Naive thymus-derived CD4-positive, alpha-beta T cell (primary cell): ENCODE measurements around the gene TTC21A. TPM values are rescaled to one million over a fixed set of nuclear protein-coding genes. Genes with fewer than 3 reads are reported as not detected.

ENCODE experiments used
- ATAC-seq: fragments of 150-1000 bp; cut with Tn5 transposase; 2 replicates; pipeline ENCODE4 v1.10.0; 2021; ENCODE audit warnings: mild to moderate bottlenecking, moderate library complexity
- CTCF ChIA-PET: fragments of 350-600 bp; sonication (Branson Sonifier 250); formaldehyde crosslinking; loops from one replicate; lab custom pipeline; 2021; ENCODE audit warnings: antibody characterized with exemption; lab: Charles Lee
- POLR2A ChIA-PET: fragments of 350-600 bp; sonication (Branson Sonifier 250); formaldehyde crosslinking; loops from one replicate; lab custom pipeline; 2021; ENCODE audit warnings: antibody characterized with exemption, inconsistent platforms; lab: Charles Lee
- DNase-seq, 9 donors: peaks; one replicate each; pipeline versions ENCODE4 v3.0.0 to v3.0.0-alpha.2; 2020 to 2022; ENCODE audit warnings: mixed read lengths in 1 of 9
- H3K27ac ChIP-seq: one replicate; pipeline ENCODE4 v1.7.0; 2013; ENCODE audit warnings: mild to moderate bottlenecking, low read depth, low read length, moderate library complexity
- H3K27me3 ChIP-seq, 2 donors: one replicate each; pipeline ENCODE4 v1.7.0; 2013; ENCODE audit warnings: low read length in 2 of 2, mild to moderate bottlenecking in 2 of 2, moderate library complexity in 2 of 2; ENCODE audit not compliant: control insufficient read depth in 2 of 2, insufficient read depth in 2 of 2
- H3K36me3 ChIP-seq, 3 experiments: 1 replicate in 2 of 3; 2 replicates in 1 of 3; pipeline ENCODE4 v1.7.0; 2013; ENCODE audit warnings: low read length in 3 of 3, mild to moderate bottlenecking in 3 of 3, moderate library complexity in 1 of 3; ENCODE audit not compliant: insufficient read depth in 3 of 3, control insufficient read depth in 2 of 3
- H3K4me1 ChIP-seq, 2 donors: one replicate each; pipeline ENCODE4 v1.7.0; 2013; ENCODE audit warnings: low read length in 2 of 2, mild to moderate bottlenecking in 2 of 2, moderate library complexity in 1 of 2; ENCODE audit not compliant: control insufficient read depth in 2 of 2, insufficient read depth in 2 of 2
- H3K4me3 ChIP-seq: 2 replicates; pipeline ENCODE4 v1.7.0; 2013; ENCODE audit warnings: mild to moderate bottlenecking, low read length
- H3K9me3 ChIP-seq, 3 experiments: 1 replicate in 2 of 3; 2 replicates in 1 of 3; pipeline ENCODE4 v1.7.0; 2013; ENCODE audit warnings: low read length in 3 of 3; ENCODE audit not compliant: control insufficient read depth in 2 of 3
- H3K27ac Mint-ChIP-seq, 9 donors: one replicate each; pipeline ENCODE4 v1.8.0; 2020 to 2022; ENCODE audit warnings: mixed read lengths in 9 of 9, mild to moderate bottlenecking in 8 of 9, moderate library complexity in 5 of 9, inconsistent platforms in 2 of 9
- H3K27me3 Mint-ChIP-seq, 5 donors: one replicate each; pipeline ENCODE4 v1.8.0; 2021 to 2022; ENCODE audit warnings: mixed read lengths in 5 of 5, mild to moderate bottlenecking in 1 of 5
- H3K36me3 Mint-ChIP-seq, 5 donors: one replicate each; pipeline ENCODE4 v1.8.0; 2020 to 2022; ENCODE audit warnings: mixed read lengths in 5 of 5, mild to moderate bottlenecking in 3 of 5, inconsistent platforms in 1 of 5
- H3K4me1 Mint-ChIP-seq, 7 donors: one replicate each; pipeline ENCODE4 v1.8.0; 2020 to 2022; ENCODE audit warnings: mixed read lengths in 7 of 7, mild to moderate bottlenecking in 3 of 7, inconsistent platforms in 1 of 7
- H3K4me3 Mint-ChIP-seq, 10 donors: one replicate each; pipeline ENCODE4 v1.8.0; 2020 to 2022; ENCODE audit warnings: mild to moderate bottlenecking in 10 of 10, mixed read lengths in 10 of 10, moderate library complexity in 6 of 10, inconsistent platforms in 2 of 10
- H3K9me3 Mint-ChIP-seq, 11 donors: one replicate each; pipeline ENCODE4 v1.8.0; 2020 to 2022; ENCODE audit warnings: mixed read lengths in 11 of 11, mild to moderate bottlenecking in 4 of 11, inconsistent platforms in 1 of 11, moderate library complexity in 1 of 11
- intact Hi-C, 2 donors: fragments of 100-400 bp; cut with micrococcal nuclease; formaldehyde crosslinking; loops; one replicate each; pipeline ENCODE4 v1.15.1; 2023
- polyA plus RNA-seq, 2 donors: library from polyadenylated mRNA; unstranded; fragments of 300-500 nt; fragmentation: Illumina TruSeq; gene quantifications; one replicate each; pipeline ENCODE4 v1.2.3, GENCODE V29; 2021
- total RNA-seq, 6 experiments: library from RNA in 5 of 6; stranded (reverse) in 5 of 6; gene quantifications; 1 replicate in 5 of 6; 2 replicates in 1 of 6; pipeline ENCODE4 v1.2.3 and lab custom pipeline; 2021 to 2026

Gene TTC21A
- total and polyA plus RNA-seq, 7 experiments from 2014 or later, result 0.37 to 9.7 (median 4.8) TPM

DNA sequence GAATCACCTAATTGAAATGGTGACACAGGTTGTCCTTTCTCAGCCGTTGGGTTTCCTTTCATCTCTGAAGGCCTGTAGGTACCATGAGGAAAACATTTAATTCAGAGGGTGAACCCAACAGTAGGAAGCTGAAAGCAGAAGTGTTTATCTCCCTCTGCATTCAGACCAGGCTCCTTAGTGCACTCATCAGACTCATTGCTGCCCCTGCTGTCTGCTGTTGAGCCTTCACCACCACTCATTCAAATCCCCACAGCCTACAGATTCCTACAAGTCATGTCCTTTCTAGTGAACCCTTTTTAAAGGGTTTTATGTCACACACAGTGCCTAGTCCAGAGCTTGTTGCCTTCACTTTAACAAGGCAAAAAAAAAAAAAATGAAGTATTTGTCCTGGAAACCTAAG is 42.3 kb upstream of the TTC21A start:
- ATAC-seq, result peak; percentile 95
- Histone ChIP-seq H3K4me1 (no peaks in the 10 kb centered on the region), H3K4me3 (no peak overlapping the region), H3K27ac (no peak overlapping the region), H3K9me3 (no peaks in the 10 kb centered on the region), H3K36me3 (peaks cover 4 to 32% (median 11%) of the 10 kb centered on the region in 3 experiments), H3K27me3 (no peaks in the 10 kb centered on the region)
- Mint-ChIP-seq H3K4me3 (no peak overlapping the region), H3K9me3 (peaks cover 0 to 7% (median 0%) of the 10 kb centered on the region in 11 donors), H3K27me3 (no peaks in the 10 kb centered on the region), H3K27ac (peak overlapping the region in 5 of 9 donors; percentile 2 to 77 (median 25)), H3K36me3 (peaks cover 7 to 49% (median 22%) of the 10 kb centered on the region in 5 donors), H3K4me1 (peaks cover 14 to 37% (median 29%) of the 10 kb centered on the region in 7 donors)
- peak in 4 of 9 donors; percentile 13 to 22 (median 18) for DNase-seq
- intact Hi-C loops, result no loop called here
- CTCF ChIA-PET, result no interaction called here
- POLR2A ChIA-PET, result no interaction called here

DNA sequence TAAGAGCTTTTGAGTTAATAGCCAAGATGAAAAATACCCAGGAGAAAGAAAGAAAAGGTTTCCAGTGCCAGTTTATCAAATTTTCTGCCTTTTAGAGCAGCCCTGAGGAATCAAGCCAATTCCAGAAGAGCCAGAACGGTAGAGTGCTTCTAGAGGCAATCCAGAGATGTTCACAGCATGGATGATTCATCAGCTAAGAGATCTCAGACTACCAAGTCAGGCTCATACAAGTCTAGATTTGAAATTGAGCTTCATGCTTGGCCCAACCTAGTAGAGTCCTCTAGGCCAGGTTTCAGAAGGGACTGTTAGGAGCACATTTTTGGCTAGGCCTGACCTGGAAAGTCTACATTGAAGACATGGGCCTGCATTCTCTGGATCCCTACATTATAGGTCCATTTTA is 40.2 kb upstream of the TTC21A start:
- Mint-ChIP-seq H3K4me1 (peaks cover 5 to 23% (median 14%) of the 10 kb centered on the region in 7 donors), H3K36me3 (peaks cover 17 to 51% (median 32%) of the 10 kb centered on the region in 5 donors), H3K27me3 (no peaks in the 10 kb centered on the region), H3K9me3 (peaks cover 0 to 2% (median 0%) of the 10 kb centered on the region in 11 donors), H3K27ac (peak overlapping the region in 1 of 9 donors; percentile 21), H3K4me3 (no peak overlapping the region)
- CTCF ChIA-PET, result no interaction called here
- POLR2A ChIA-PET, result interaction anchor here (1.0 kb wide), 1 partner anchor 19 kb away, joined by 4 read pairs; no protein-coding TSS in a partner anchor
- Histone ChIP-seq H3K36me3 (peaks cover 8 to 48% (median 15%) of the 10 kb centered on the region in 3 experiments), H3K4me3 (no peak overlapping the region), H3K4me1 (no peaks in the 10 kb centered on the region), H3K9me3 (no peaks in the 10 kb centered on the region), H3K27me3 (no peaks in the 10 kb centered on the region), H3K27ac (no peak overlapping the region)
- intact Hi-C loops, result no loop called here
- DNase-seq (no peak), ATAC-seq (no peak)

DNA sequence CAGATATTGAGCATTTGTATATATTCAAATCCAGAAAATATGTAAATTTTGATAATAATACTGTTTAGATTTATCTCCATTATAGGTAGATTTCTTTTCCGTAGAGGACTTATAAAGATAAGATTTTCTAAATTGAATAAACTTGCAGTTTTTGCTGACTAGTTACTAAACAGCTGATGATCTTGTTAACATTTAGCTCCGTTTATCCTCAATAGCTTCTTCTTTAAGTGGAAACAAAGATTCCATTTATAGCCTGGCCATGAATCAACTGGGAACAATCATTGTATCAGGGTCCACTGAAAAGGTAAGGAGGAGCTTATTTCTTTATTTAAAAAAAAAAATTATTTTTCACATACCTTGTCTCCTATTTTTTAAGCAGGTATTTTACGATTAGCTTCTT is 38.9 kb upstream of the TTC21A start:
- Mint-ChIP-seq H3K4me3 (no peak overlapping the region), H3K27me3 (no peaks in the 10 kb centered on the region), H3K36me3 (peaks cover 29 to 62% (median 44%) of the 10 kb centered on the region in 5 donors), H3K4me1 (peaks cover 0 to 14% (median 11%) of the 10 kb centered on the region in 7 donors), H3K9me3 (peaks cover 0 to 2% (median 0%) of the 10 kb centered on the region in 11 donors), H3K27ac (no peak overlapping the region)
- no peaks in the 10 kb centered on the region for H3K4me1 ChIP-seq
- intact Hi-C loops, result no loop called here
- no peak for ATAC-seq
- CTCF ChIA-PET, result interaction anchor here (1.5 kb wide), 1 partner anchor 223 kb away, joined by 5 read pairs; no protein-coding TSS in a partner anchor
- POLR2A ChIA-PET, result no interaction called here
- H3K36me3 ChIP-seq, result peaks cover 8 to 61% (median 15%) of the 10 kb centered on the region in 3 experiments
- H3K27ac ChIP-seq, result no peak overlapping the region
- DNase-seq, result no peak
- H3K9me3 ChIP-seq, result no peaks in the 10 kb centered on the region
- H3K4me3 ChIP-seq, result no peak overlapping the region
- no peaks in the 10 kb centered on the region for H3K27me3 ChIP-seq

DNA sequence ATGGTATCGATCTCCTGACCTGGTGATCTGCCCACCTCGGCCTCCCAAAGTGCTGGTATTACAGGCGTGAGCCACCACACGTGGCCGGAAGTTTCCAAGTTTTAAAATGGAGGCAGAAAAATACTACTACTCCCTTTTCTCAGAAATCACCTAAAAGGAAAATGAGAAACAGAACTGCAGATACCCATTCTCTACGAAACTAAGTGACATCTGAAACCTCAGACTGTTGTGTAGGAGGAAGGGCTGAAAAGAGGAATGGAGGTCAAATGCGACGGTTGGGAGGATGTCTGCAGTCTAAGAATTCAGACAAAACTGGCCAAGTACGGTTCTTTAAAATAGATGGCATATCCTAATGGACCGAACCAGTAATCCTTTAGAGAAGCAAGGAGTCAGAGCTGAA is 31.6 kb upstream of the TTC21A start:
- no peaks in the 10 kb centered on the region for H3K27me3 ChIP-seq
- H3K4me3 ChIP-seq, result no peak overlapping the region
- H3K27ac ChIP-seq, result no peak overlapping the region
- Mint-ChIP-seq H3K27ac (peak overlapping the region in 2 of 9 donors; percentile 32 to 73), H3K4me3 (no peak overlapping the region), H3K27me3 (no peaks in the 10 kb centered on the region), H3K4me1 (peaks cover 0 to 18% (median 0%) of the 10 kb centered on the region in 7 donors), H3K36me3 (peaks cover 42 to 58% (median 49%) of the 10 kb centered on the region in 5 donors), H3K9me3 (peaks cover 0 to 4% (median 0%) of the 10 kb centered on the region in 11 donors)
- DNase-seq, result no peak
- H3K36me3 ChIP-seq, result peaks cover 9 to 92% (median 31%) of the 10 kb centered on the region in 3 experiments
- CTCF ChIA-PET, result no interaction called here
- no peaks in the 10 kb centered on the region for H3K4me1 ChIP-seq
- POLR2A ChIA-PET, result no interaction called here
- intact Hi-C loops, result no loop called here
- no peaks in the 10 kb centered on the region for H3K9me3 ChIP-seq
- no peak for ATAC-seq

DNA sequence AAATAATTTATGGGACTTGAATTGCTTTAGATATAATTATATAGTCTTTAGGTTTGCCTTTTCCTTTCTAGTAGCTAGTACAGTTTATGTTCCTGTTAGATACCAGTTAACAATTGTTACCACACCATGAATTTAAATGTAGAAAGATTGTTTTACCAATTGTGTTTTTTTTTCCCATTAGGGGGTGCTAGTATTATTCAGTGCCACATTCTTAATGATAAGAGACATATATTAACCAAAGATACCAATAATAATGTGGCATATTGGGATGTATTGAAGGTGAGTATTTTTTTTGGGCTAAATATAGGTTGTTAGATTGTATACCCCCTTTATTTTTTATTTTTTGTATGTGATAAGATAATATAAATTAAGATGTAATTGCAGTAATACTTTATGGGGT is 27.9 kb upstream of the TTC21A start:
- peaks cover 0 to 21% (median 0%) of the 10 kb centered on the region in 7 donors for H3K4me1 Mint-ChIP-seq
- peaks cover 0 to 4% (median 0%) of the 10 kb centered on the region in 11 donors for H3K9me3 Mint-ChIP-seq
- Histone ChIP-seq H3K4me3 (no peak overlapping the region), H3K9me3 (no peaks in the 10 kb centered on the region), H3K27me3 (no peaks in the 10 kb centered on the region), H3K27ac (no peak overlapping the region), H3K36me3 (peaks cover 3 to 79% (median 21%) of the 10 kb centered on the region in 3 experiments), H3K4me1 (no peaks in the 10 kb centered on the region)
- intact Hi-C loops, result no loop called here
- ChIA-PET POLR2A (no interaction called here), CTCF (interaction anchor here (0.6 kb wide), 1 partner anchor 1107 kb away, joined by 3 read pairs; no protein-coding TSS in a partner anchor)
- ATAC-seq (no peak), DNase-seq (no peak)
- H3K36me3 Mint-ChIP-seq, result peaks cover 20 to 60% (median 34%) of the 10 kb centered on the region in 5 donors
- H3K4me3 Mint-ChIP-seq, result no peak overlapping the region
- H3K27me3 Mint-ChIP-seq, result no peaks in the 10 kb centered on the region
- no peak overlapping the region for H3K27ac Mint-ChIP-seq

DNA sequence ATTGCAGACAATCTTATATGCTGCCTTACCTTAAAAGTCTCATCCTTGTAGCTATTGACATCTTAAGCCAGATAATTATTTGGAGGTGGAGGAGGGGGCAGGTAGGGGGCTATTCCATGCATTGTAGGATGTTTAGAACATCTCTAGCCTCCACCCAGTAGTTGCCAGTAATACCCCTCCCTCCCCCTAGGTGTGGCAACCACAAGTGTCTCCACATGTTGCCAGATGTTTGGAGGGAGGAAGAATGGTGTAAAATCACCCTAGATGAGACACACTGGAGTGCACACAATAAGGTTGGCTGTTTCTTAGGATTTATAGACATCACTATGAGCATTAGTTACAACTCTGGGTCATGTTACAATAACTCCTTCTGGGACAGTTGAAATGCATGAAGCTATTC is 27.5 kb upstream of the TTC21A start:
- no peaks in the 10 kb centered on the region for H3K27me3 ChIP-seq
- ATAC-seq (no peak), DNase-seq (no peak)
- H3K4me3 ChIP-seq, result no peak overlapping the region
- H3K4me1 ChIP-seq, result no peaks in the 10 kb centered on the region
- Mint-ChIP-seq H3K4me3 (peak overlapping the region in 1 of 10 donors; percentile 0), H3K27me3 (no peaks in the 10 kb centered on the region), H3K9me3 (peaks cover 0 to 2% (median 0%) of the 10 kb centered on the region in 11 donors), H3K4me1 (peaks cover 0 to 21% (median 0%) of the 10 kb centered on the region in 7 donors), H3K36me3 (peaks cover 16 to 57% (median 30%) of the 10 kb centered on the region in 5 donors), H3K27ac (peak overlapping the region in 2 of 9 donors; percentile 2 to 3)
- ChIA-PET POLR2A (no interaction called here), CTCF (interaction anchor here (1.5 kb wide), 1 partner anchor 208 kb away, joined by 5 read pairs; no protein-coding TSS in a partner anchor)
- H3K27ac ChIP-seq, result no peak overlapping the region
- H3K9me3 ChIP-seq, result no peaks in the 10 kb centered on the region
- intact Hi-C loops, result no loop called here
- peaks cover 0 to 74% (median 20%) of the 10 kb centered on the region in 3 experiments for H3K36me3 ChIP-seq
